HEK293 (cell line): ENCODE data around the gene CPN1.

Experiments
- CTCF ChIP-seq: fragments of 450-650 bp; formaldehyde crosslinking; IDR thresholded peaks from 2 replicates; pipeline ENCODE4 v1.5.1; 2016; ENCODE audit warnings: missing biosample characterization, missing genetic modification characterization
- GLIS2 ChIP-seq: fragments of 450-650 bp; formaldehyde crosslinking; IDR thresholded peaks from 2 replicates; pipeline ENCODE4 v1.5.1; 2016; ENCODE audit warnings: missing biosample characterization, missing genetic modification characterization
- KLF10 ChIP-seq: fragments of 450-650 bp; IDR thresholded peaks from 2 replicates; pipeline ENCODE4 v1.5.1; 2018; ENCODE audit warnings: missing biosample characterization, mild to moderate bottlenecking, missing genetic modification characterization
- SALL2 ChIP-seq: fragments of 450-650 bp; formaldehyde crosslinking; IDR thresholded peaks from 2 replicates; pipeline ENCODE4 v1.5.0; 2017; ENCODE audit warnings: missing biosample characterization, mild to moderate bottlenecking, missing genetic modification characterization, borderline replicate concordance
- ZNF19 ChIP-seq: fragments of 450-650 bp; formaldehyde crosslinking; IDR thresholded peaks from 2 replicates; pipeline ENCODE4; 2016; ENCODE audit warnings: missing biosample characterization, missing genetic modification characterization, low read depth
- ZNF280D ChIP-seq: fragments of 450-650 bp; formaldehyde crosslinking; IDR thresholded peaks from 2 replicates; pipeline ENCODE4 v1.5.1; 2016; ENCODE audit warnings: missing biosample characterization, missing genetic modification characterization
- ZNF768 ChIP-seq: fragments of 450-650 bp; formaldehyde crosslinking; IDR thresholded peaks from 2 replicates; pipeline ENCODE4 v1.5.1; 2018; ENCODE audit warnings: missing biosample characterization, mild to moderate bottlenecking, missing genetic modification characterization
- TF ChIP-seq, protein P1 (sequence below): fragments of 450-650 bp; formaldehyde crosslinking; IDR thresholded peaks from 2 replicates; pipeline ENCODE4 v1.5.1; 2016; ENCODE audit warnings: missing biosample characterization, missing genetic modification characterization

GRCh38 chr10:100022403-100022802 is 59.3 kb downstream of the CPN1 start:
- TF ChIP-seq CTCF (tag by site-specific recombination) (no peak), ZNF768 (no peak), KLF10 (tag by site-specific recombination) (no peak), GLIS2 (tag by site-specific recombination) (no peak), ZNF19 (no peak), SALL2 (no peak), ZNF280D (tag by site-specific recombination) (no peak)
- TF ChIP-seq, protein P1, sequence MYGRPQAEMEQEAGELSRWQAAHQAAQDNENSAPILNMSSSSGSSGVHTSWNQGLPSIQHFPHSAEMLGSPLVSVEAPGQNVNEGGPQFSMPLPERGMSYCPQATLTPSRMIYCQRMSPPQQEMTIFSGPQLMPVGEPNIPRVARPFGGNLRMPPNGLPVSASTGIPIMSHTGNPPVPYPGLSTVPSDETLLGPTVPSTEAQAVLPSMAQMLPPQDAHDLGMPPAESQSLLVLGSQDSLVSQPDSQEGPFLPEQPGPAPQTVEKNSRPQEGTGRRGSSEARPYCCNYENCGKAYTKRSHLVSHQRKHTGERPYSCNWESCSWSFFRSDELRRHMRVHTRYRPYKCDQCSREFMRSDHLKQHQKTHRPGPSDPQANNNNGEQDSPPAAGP (tag by site-specific recombination), result no peak
